SU-DHL-6 (cell line): ENCODE data around the gene RFLNA.

Experiments used
- EZH2phosphoT487 ChIP-seq: fragments of 200-600 bp; sonication (generic), shearing (Covaris generic); conservative IDR thresholded peaks from 2 replicates; pipeline ENCODE4 v1.6.1; 2018; ENCODE audit warnings: mild to moderate bottlenecking, antibody characterized with exemption, low read length, moderate library complexity, mixed read lengths
- TF ChIP-seq, protein P1 (sequence below): fragments of 200-600 bp; sonication (generic); IDR thresholded peaks from one replicate; pipeline ENCODE4 v1.5.1; 2017; ENCODE audit warnings: antibody characterized with exemption, mild to moderate bottlenecking, low read length, moderate library complexity; ENCODE audit not compliant: insufficient read depth, poor library complexity, severe bottlenecking

DNA sequence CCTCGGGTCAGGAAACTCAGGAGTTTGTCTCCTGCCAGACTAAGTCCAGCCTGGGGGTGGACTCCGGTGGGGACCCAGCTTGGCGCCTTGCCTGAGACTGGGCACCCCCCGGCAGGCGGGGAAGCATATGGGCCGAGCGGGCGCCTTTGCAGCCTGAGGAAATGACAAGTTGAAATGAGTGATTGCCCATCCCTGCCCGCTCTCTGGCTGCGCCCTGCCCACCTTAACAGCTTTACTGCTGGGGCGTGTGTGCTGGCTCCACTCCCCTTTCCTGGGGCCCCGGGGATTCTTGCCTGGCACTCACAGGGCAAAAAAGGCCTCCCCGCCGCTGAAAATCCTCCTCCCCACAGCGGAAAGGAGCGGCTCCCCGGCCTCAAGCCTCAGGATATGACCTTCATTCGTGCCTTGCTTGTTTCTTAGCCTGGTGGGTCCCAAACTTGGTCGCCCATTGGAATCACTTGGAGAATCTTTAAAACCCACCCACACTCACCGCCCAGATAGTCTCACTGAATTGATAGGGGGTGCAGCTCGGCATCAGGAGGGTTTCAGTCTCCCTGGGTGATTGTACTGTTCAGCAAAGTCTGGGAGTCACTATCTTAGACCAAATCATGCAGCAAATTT, 1.5 kb downstream of the RFLNA start:
- TF ChIP-seq, protein P1, sequence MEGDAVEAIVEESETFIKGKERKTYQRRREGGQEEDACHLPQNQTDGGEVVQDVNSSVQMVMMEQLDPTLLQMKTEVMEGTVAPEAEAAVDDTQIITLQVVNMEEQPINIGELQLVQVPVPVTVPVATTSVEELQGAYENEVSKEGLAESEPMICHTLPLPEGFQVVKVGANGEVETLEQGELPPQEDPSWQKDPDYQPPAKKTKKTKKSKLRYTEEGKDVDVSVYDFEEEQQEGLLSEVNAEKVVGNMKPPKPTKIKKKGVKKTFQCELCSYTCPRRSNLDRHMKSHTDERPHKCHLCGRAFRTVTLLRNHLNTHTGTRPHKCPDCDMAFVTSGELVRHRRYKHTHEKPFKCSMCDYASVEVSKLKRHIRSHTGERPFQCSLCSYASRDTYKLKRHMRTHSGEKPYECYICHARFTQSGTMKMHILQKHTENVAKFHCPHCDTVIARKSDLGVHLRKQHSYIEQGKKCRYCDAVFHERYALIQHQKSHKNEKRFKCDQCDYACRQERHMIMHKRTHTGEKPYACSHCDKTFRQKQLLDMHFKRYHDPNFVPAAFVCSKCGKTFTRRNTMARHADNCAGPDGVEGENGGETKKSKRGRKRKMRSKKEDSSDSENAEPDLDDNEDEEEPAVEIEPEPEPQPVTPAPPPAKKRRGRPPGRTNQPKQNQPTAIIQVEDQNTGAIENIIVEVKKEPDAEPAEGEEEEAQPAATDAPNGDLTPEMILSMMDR: no peak
- no peak for TF ChIP-seq EZH2phosphoT487
